Measurements from ENCODE around the gene RNF32.
"Not testable (repeated sequence)": the region's sequence is repeated elsewhere in the genome, so short reads cannot be mapped to it uniquely, and the experiment has no call there.

The RNF32 gene

GRCh38 chr7:156642306-156643045 lies 1.9 kb downstream of the RNF32 start:
- no peak for DNase-seq (ENCODE audit: low spot score)

GRCh38 chr7:156647330-156647729 lies 6.8 kb downstream of the RNF32 start:
- not testable (repeated sequence) for DNase-seq (ENCODE audit: low spot score)

DNA sequence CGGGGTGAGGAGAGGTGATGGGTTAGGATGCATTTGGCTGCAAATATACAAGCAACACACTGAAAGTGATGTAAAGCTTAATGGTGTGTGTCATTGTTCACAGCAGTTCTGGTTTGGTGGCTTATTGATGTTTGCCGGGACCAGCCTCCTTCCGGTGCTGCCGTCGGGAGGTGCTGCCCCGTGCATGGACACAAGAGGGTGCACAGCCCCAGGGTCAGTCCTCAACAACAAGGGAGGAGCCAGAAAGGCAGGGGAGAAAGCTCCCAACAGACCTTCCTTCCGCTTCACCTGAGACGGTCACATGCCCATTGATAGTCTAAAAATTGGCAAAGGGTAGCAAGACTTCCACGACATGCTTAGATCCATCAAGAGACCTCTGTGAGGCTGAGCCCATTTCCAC lies 9.5 kb downstream of the RNF32 start:
- no peak for DNase-seq (ENCODE audit: low spot score)

DNA sequence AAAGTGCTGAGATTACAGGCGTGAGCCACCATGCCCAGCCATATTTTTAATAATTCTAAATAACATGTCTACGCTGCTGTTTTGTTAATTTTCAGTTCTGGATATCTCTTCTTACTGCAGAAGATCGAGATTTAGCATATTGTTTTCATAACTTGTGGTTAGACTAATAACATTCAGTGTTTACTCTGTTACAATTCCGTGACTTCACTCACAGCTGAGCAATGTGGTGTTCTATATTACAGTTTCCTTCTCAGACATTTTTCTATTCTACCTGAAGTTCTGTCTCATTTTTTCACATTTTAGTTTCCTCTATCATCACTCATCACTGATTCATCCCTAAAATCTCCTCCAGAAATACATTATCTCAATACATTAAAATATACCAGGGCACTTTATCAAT lies 10.9 kb downstream of the RNF32 start:
- DNase-seq (ENCODE audit: low spot score) = no peak

DNA sequence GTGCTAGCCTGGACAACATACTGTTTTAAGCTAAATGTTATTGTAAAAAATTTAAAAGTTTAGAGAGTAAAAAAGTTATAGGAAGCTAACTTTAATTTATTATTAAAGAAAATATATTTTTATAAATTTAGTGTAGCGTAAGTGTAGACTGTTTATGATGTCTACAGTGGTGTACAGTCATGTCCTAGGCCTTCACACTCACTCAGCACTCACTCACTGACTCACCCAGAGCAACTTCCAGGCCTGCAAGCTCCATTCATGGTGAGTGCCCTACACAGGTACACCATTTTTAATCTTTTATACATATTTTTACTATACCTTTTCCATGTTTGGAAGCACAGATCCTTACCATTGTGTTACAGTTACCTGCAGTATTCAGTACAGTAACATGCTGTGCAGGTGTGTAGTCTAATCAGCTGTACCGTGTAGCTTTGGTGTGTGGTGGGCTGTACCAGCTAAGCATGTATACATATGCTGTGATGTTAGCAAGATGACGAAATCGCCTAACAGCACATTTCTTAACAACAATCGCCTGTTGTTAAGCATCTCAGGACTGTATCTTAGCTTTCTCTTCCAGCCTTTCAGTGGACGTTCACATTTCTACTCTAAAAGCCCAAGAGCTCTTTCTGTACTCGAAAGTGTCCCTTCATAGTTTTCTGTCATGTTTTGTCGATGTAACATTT lies 12.5 kb downstream of the RNF32 start:
- DNase-seq (ENCODE audit: low spot score) = no peak

GRCh38 chr7:156654511-156655234 lies 14.1 kb downstream of the RNF32 start:
- DNase-seq (ENCODE audit: low spot score) = no peak

DNA sequence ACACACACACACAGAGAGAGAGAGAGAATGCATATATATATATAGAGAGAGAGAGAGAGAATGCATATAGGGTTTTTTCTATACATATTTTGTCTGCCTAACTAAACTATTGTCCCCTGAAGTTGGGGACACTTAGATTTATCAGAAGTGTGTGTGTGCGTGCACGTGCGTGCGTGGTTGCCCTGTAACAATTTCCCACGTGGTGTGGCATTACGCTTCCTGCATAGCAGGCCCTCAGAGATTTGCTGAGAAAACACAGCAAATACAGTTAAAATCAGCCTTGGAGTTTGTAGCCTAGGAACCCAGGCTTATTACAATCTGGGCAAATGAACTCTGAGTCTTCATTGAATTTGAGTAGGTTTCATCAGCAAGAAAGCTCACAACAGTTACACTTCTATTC lies 14.7 kb downstream of the RNF32 start:
- no peak for DNase-seq (ENCODE audit: low spot score)

DNA sequence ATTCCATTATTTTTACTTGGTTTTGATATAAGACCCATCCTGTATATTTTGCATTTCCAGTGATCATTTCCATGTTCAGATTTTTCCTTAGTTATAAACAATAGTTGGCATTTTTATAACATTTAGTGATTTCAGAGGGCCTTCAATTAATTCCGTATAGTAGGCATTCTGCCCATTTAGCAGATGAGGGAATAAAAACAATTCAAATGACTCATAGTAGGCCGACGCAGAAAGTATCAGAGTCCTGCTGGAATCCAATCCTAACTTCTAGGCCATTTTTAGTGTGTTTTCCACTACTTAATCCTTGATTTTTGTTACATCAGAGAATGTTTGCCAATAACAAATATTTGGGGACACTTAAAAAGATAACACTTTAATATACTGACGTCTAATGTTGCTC lies 15.4 kb downstream of the RNF32 start:
- DNase-seq (ENCODE audit: low spot score) = no peak

- no peak for DNase-seq (ENCODE audit: low spot score)
Measured at GRCh38 chr7:156656598-156656997, 16.0 kb downstream of the RNF32 start.

DNA sequence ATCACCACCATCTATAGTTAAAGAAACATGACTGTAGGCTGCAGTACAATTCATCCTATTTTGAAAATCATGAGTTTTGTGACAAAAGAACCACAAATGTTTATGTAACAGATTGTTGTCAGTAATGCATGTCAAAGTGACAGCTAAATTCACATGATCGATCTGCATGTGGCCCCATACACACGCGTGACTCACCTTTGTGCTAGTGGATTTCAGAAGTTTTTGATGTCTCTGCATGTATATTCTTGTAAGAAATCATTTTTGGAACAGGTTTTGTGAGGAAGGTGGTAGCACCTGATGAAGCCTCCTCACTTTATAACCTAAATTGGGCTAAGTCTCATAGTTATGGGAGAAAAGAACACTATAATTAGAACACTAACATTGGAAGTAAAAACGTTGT lies 17.1 kb downstream of the RNF32 start:
- no peak for DNase-seq (ENCODE audit: low spot score)

- DNase-seq (ENCODE audit: low spot score) = no peak
Measured at GRCh38 chr7:156659203-156659602, 18.6 kb downstream of the RNF32 start.

- DNase-seq (ENCODE audit: low spot score) = no peak
Measured at GRCh38 chr7:156659961-156660360, 19.4 kb downstream of the RNF32 start.

DNA sequence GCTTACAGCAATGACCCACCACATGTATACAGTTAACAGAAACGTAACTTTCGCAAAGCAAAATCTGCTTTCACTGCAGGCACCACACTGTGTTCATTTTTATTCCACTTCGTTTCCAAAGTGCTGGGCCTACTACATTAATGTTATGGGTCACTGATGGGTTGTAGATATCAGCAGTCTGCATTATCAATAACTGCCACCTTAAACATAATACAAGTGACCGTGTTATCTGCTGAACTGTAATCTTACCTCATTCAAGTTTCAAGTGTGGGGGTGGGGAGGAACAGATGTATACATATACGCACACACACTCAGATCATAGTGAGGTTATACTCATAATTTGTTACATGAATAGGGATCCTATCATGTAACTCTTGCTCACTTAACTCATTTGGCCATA lies 21.1 kb downstream of the RNF32 start:
- no peak for DNase-seq (ENCODE audit: low spot score)

- no peak for DNase-seq (ENCODE audit: low spot score)
Measured at GRCh38 chr7:156662277-156662676, 21.7 kb downstream of the RNF32 start.

GRCh38 chr7:156665101-156665500 lies 24.5 kb downstream of the RNF32 start:
- DNase-seq (ENCODE audit: low spot score) = no peak

- no peak for DNase-seq (ENCODE audit: low spot score)
Measured at GRCh38 chr7:156666368-156667109, 26.0 kb downstream of the RNF32 start.

DNA sequence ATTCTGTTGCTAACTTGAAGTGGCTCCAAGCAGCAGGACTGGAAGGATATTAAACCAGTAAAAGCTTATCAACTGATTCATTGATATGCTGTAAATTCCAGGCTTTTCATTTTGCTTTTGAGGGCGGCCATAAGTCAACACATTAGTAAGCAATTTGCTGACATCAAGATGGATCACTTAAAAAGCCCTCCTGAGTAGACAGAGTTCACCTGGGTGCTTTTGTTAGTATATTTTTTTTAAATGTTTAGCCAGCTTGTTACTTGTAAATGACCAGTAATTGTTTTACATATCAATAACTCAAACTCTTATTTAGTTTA lies 26.5 kb downstream of the RNF32 start:
- no peak for DNase-seq (ENCODE audit: low spot score)

DNA sequence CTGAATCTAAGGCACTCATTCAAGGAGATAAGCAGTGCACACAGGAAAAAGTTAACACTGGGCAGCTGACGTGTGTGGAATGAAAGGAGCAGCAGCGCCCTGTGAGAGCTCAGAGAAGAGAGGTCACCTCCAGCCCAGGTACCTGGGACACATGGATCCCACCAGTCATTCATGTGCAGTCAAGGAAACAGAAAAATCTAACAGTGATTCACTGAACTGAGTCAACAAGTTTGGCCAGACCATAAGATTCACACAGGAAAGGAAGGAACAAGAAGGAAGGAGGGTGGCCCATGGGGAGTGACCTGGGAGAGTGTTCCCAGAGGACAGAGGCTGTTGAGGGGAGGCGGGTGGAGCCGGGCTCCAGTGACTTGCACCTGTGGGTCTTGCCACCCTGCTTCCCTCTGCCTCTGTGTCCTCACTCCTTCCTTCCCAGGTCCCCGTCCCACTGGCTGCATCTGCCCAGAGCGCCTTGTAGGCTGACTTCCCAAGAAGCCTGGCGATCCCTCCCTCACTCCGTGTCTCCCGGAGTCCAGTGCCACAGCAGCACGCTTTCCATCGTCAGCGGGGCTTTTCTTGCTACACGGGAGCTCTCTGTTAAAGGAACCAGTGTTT lies 27.7 kb downstream of the RNF32 start:
- no peak for DNase-seq (ENCODE audit: low spot score)

DNA sequence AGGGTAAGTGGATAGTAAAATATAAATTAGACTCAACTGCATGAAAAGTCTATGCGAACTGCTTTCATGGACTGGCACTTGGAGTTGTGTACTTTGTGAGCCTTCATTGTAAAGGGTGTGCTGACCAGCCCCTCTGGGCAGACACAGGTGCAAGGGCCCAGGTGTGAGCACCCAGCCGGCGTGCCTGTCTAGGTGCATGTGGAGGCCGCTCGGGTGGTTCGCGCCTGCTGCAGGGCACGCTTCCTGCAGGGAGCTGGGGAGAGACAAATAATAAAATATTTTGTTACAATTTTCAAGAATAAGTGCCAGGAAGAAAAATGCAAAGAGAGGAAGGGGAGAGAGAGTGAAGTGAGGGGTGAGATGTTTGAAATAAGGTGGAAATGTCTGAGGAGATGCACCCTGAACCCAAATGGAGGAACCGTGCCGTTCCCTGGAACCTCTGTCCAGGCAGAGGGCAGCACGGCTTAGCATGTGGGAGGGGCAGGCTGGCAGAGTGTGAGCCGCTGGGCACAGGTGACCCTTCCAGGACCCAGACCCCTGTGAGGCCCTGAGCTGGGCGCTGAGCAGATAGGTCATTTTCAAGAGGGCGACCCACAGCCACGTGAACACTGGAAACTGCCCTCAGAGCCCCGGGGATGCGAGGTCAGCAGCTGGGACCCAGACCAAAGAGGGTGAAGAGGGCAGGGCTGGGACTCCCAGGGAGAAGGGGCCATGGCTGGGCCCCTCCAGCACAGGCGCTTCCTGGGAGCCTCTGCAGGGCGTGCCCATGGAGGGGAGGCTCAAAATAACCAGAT lies 28.7 kb downstream of the RNF32 start:
- no peak for DNase-seq (ENCODE audit: low spot score)

DNA sequence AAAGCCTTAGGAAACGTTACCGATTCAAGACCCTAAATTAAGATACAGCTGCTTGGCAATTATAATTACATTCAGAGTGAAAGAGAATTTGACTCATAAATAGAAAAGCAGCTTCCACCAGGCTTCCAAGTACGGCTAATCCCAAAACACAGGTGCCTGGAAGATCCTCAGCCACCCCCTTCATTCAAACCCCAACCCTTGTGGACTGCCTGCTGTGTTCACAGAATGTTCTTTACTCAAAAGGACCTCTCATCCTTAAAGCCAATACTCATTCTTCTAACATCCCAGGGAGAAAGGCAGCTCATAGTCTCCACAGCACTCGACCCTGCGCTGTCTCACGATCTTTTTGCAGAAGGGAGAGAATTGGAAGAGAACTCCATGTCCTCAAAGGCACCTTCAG lies 32.9 kb downstream of the RNF32 start:
- no peak for DNase-seq (ENCODE audit: low spot score)

GRCh38 chr7:156673902-156674301 lies 33.3 kb downstream of the RNF32 start:
- no peak for DNase-seq (ENCODE audit: low spot score)
